ENCODE measurements around the gene PON2. TPM values are rescaled to one million over a fixed set of nuclear protein-coding genes. Genes with fewer than 3 reads are reported as not detected.

Gene PON2
- total and polyA plus RNA-seq, 2 of the 13 experiments (the other 11 are each of a cell fraction or from before 2014, with no cell fraction given) = 202 to 217 TPM

- TF ChIP-seq NFAT5 (CRISPR knock-in tag; IDR thresholded peaks at IDR 0.05) (no peak), ZNF430 (CRISPR knock-in tag; IDR thresholded peaks at IDR 0.05) (peak; percentile 52; the same call in 1 of the 2 replicates), ZNF782 (CRISPR knock-in tag; IDR thresholded peaks at IDR 0.05; ENCODE audit: borderline replicate concordance) (no peak), ZNF761 (CRISPR knock-in tag; conservative IDR thresholded peaks at IDR 0.05) (no peak), ZBTB38 (CRISPR knock-in tag; IDR thresholded peaks at IDR 0.05) (no peak), HCFC1 (IDR thresholded peaks at IDR 0.05; ENCODE audit: low read depth, low read length) (no peak), ZNF883 (CRISPR knock-in tag; IDR thresholded peaks at IDR 0.05; ENCODE audit: not compliant biosample characterization) (no peak), CSRNP1 (CRISPR knock-in tag; IDR thresholded peaks at IDR 0.05) (no peak), ZNF556 (CRISPR knock-in tag; IDR thresholded peaks at IDR 0.05; ENCODE audit: borderline replicate concordance) (peak; percentile 43; the same call in 1 of the 2 replicates), ZC3H13 (CRISPR knock-in tag; IDR thresholded peaks at IDR 0.05) (no peak), ZNF609 (CRISPR knock-in tag; IDR thresholded peaks at IDR 0.05; ENCODE audit: borderline replicate concordance) (peak; percentile 89), ZNF598 (CRISPR knock-in tag; IDR thresholded peaks at IDR 0.05; ENCODE audit: borderline replicate concordance) (no peak), ZKSCAN5 (CRISPR knock-in tag; IDR thresholded peaks at IDR 0.05) (no peak), ZNF274 (CRISPR knock-in tag; IDR thresholded peaks at IDR 0.05) (no peak), SNAI1 (CRISPR knock-in tag; IDR thresholded peaks at IDR 0.05; ENCODE audit: borderline replicate concordance) (no peak), ZNF878 (CRISPR knock-in tag; IDR thresholded peaks at IDR 0.05) (peak; percentile 73; the same call in 1 of the 2 replicates), CENPT (CRISPR knock-in tag; IDR thresholded peaks at IDR 0.05; ENCODE audit: low read depth) (no peak), ZNF510 (CRISPR knock-in tag; IDR thresholded peaks at IDR 0.05; ENCODE audit: low read depth) (no peak)
Observed at GRCh38 chr7:95440394-95441038, 5.7 kb upstream of the PON2 start (continued).

All from HepG2 (cell line).